Measurements from ENCODE around the gene NTMT1.

NTMT1 gene

GRCh38 chr9:129681924-129682323, 56.0 kb downstream of the NTMT1 start:
- Histone ChIP-seq H3K27ac (no peak overlapping the region), H3K27me3 (ENCODE audit: insufficient read depth, low read depth, severe bottlenecking) (no peaks in the 10 kb centered on the region), H3K9me3 (ENCODE audit: severe bottlenecking) (no peaks in the 10 kb centered on the region), H3K36me3 (no peaks in the 10 kb centered on the region), H3K4me3 (ENCODE audit: low read depth, low read length) (no peak overlapping the region)
- TF ChIP-seq CTCF (IDR thresholded peaks at IDR 0.05; ENCODE audit: low read depth, low read length), result no peak
- no peak for DNase-seq

GRCh38 chr9:129682381-129682780, 56.4 kb downstream of the NTMT1 start:
- H3K9me3 ChIP-seq (ENCODE audit: severe bottlenecking), result no peaks in the 10 kb centered on the region
- H3K27me3 ChIP-seq (ENCODE audit: insufficient read depth, low read depth, severe bottlenecking), result no peaks in the 10 kb centered on the region
- H3K4me3 ChIP-seq (ENCODE audit: low read depth, low read length), result no peak overlapping the region
- no peak for TF ChIP-seq CTCF (IDR thresholded peaks at IDR 0.05; ENCODE audit: low read depth, low read length)
- no peaks in the 10 kb centered on the region for H3K36me3 ChIP-seq
- H3K27ac ChIP-seq, result no peak overlapping the region
- DNase-seq, result no peak

GRCh38 chr9:129685220-129685932, 59.4 kb downstream of the NTMT1 start:
- Histone ChIP-seq H3K9me3 (ENCODE audit: severe bottlenecking) (no peaks in the 10 kb centered on the region), H3K36me3 (no peaks in the 10 kb centered on the region), H3K27ac (no peak overlapping the region), H3K4me3 (ENCODE audit: low read depth, low read length) (no peak overlapping the region), H3K27me3 (ENCODE audit: insufficient read depth, low read depth, severe bottlenecking) (no peaks in the 10 kb centered on the region)
- DNase-seq, result no peak
- TF ChIP-seq CTCF (IDR thresholded peaks at IDR 0.05; ENCODE audit: low read depth, low read length), result no peak

Measured in WERI-Rb-1 (cell line).